HepG2 (cell line): ENCODE results near the gene EHD1. TPM values are rescaled to one million over a fixed set of nuclear protein-coding genes. Genes with fewer than 3 reads are reported as not detected.
A peak's percentile ranks its signal among the peaks of the same experiment; 100 is the strongest.

ENCODE experiments used
- ATF2 ChIP-seq: sonication (generic); formaldehyde crosslinking; IDR thresholded peaks from 2 replicates; pipeline ENCODE4 v1.4.0; 2020; ENCODE audit warnings: missing genetic modification reagents
- DMAP1 ChIP-seq: IDR thresholded peaks from 2 replicates; pipeline ENCODE4 v1.6.1; 2016
- HMGXB3 ChIP-seq: sonication (generic); formaldehyde crosslinking; IDR thresholded peaks from 2 replicates; pipeline ENCODE4 v1.4.0; 2020; ENCODE audit warnings: missing genetic modification reagents, borderline replicate concordance
- HNRNPL ChIP-seq: fragments of 200-400 bp; formaldehyde crosslinking; IDR thresholded peaks from 2 replicates; pipeline ENCODE4 v1.6.1; 2017; ENCODE audit warnings: mild to moderate bottlenecking, low read depth, low read length
- ISX ChIP-seq: sonication (generic); formaldehyde crosslinking; conservative IDR thresholded peaks from 2 replicates; pipeline ENCODE4 v1.5.0; 2020; ENCODE audit warnings: missing genetic modification reagents
- JUND ChIP-seq: sonication (generic); formaldehyde crosslinking; IDR thresholded peaks from 2 replicates; pipeline ENCODE4 v1.8.0; 2022; ENCODE audit warnings: mild to moderate bottlenecking, missing genetic modification reagents
- LRRFIP1 ChIP-seq: sonication (generic); formaldehyde crosslinking; conservative IDR thresholded peaks from 2 replicates; pipeline ENCODE4 v1.4.0; 2020; ENCODE audit warnings: missing genetic modification reagents
- MAX ChIP-seq: IDR thresholded peaks from 2 replicates; pipeline ENCODE4 v1.6.1; 2012; ENCODE audit warnings: inconsistent platforms
- NONO ChIP-seq, 2 experiments: fragments of 450-650 bp in 1 of 2; sonication (generic) in 1 of 2; formaldehyde crosslinking in 1 of 2; IDR thresholded peaks in 1 of 2; conservative IDR thresholded peaks in 1 of 2; 2 replicates each; pipeline versions ENCODE4 v1.6.1 to v1.8.0; 2017 to 2022; ENCODE audit warnings: mild to moderate bottlenecking in 1 of 2, missing genetic modification reagents in 1 of 2, moderate library complexity in 1 of 2
- RELA ChIP-seq: sonication (generic); formaldehyde crosslinking; IDR thresholded peaks from 2 replicates; pipeline ENCODE4 v1.4.0; 2020; ENCODE audit warnings: missing genetic modification reagents
- TAF1 ChIP-seq: sonication (generic); formaldehyde crosslinking; IDR thresholded peaks from 2 replicates; pipeline ENCODE4 v1.4.0; 2020; ENCODE audit warnings: missing genetic modification reagents
- ZBTB1 ChIP-seq: sonication (generic); formaldehyde crosslinking; IDR thresholded peaks from 2 replicates; pipeline ENCODE4 v1.4.0; 2020; ENCODE audit warnings: missing genetic modification reagents, borderline replicate concordance
- ZBTB3 ChIP-seq: sonication (generic); formaldehyde crosslinking; IDR thresholded peaks from 2 replicates; pipeline ENCODE4 v1.4.0; 2020; ENCODE audit warnings: low read depth, mild to moderate bottlenecking, moderate library complexity, missing genetic modification reagents, borderline replicate concordance
- ZNF260 ChIP-seq: sonication (generic); formaldehyde crosslinking; IDR thresholded peaks from 2 replicates; pipeline ENCODE4 v1.4.0; 2020; ENCODE audit warnings: missing genetic modification reagents, low read depth, mild to moderate bottlenecking, borderline replicate concordance
- ZNF597 ChIP-seq: sonication (generic); formaldehyde crosslinking; IDR thresholded peaks from 2 replicates; pipeline ENCODE4 v1.5.0; 2020; ENCODE audit warnings: missing genetic modification reagents
- ZNF629 ChIP-seq: sonication (generic); formaldehyde crosslinking; conservative IDR thresholded peaks from 2 replicates; pipeline ENCODE4 v1.5.0; 2020; ENCODE audit warnings: missing genetic modification reagents
- ZNF777 ChIP-seq: sonication (generic); formaldehyde crosslinking; IDR thresholded peaks from 2 replicates; pipeline ENCODE4 v1.4.0; 2020; ENCODE audit warnings: missing genetic modification reagents
- polyA plus RNA-seq, 8 experiments: library from polyadenylated mRNA; depleted of rRNA in 3 of 8; stranded (reverse) in 7 of 8; unstranded in 1 of 8; fragments of >200 nt; fragmentation: Illumina TruSeq in 4 of 8; extraction: Trizol in 4 of 8; gene quantifications; 2 replicates each; pipeline versions ENCODE4 v1.2.1 to v1.2.3, GENCODE V29; 2011 to 2016; ENCODE audit warnings: low read depth in 4 of 8, missing spikeins in 1 of 8, mixed read lengths in 1 of 8; ENCODE audit not compliant: insufficient read depth in 1 of 8
- total RNA-seq, 5 experiments: library from RNA; depleted of rRNA; stranded (reverse); fragments of >200 nt; fragmentation: Illumina TruSeq; extraction: Trizol; gene quantifications; 2 replicates each; pipeline ENCODE4 v1.2.3, GENCODE V29; 2016; ENCODE audit warnings: low read depth in 1 of 5

Gene EHD1
- total and polyA plus RNA-seq, 2 of the 13 experiments (the other 11 are each of a cell fraction or from before 2014, with no cell fraction given) = 23.6 to 26.6 TPM

- TF ChIP-seq HMGXB3 (CRISPR knock-in tag) = no peak
- no peak for TF ChIP-seq ZBTB3
- TF ChIP-seq MAX = peak; percentile 38; the same call in 1 of the 2 replicates
- no peak for TF ChIP-seq ISX (CRISPR knock-in tag)
- peak; percentile 97 for TF ChIP-seq ZNF629
- no peak for TF ChIP-seq ZNF597 (CRISPR knock-in tag)
- 0 out of 2 replicates have a peak, but pooled peaks have one; percentile 59 for TF ChIP-seq HNRNPL
- no peak for TF ChIP-seq ZNF260 (CRISPR knock-in tag)
- TF ChIP-seq TAF1 (CRISPR knock-in tag) = peak; percentile 7; the same call in 1 of the 2 replicates
- no peak for TF ChIP-seq RELA
- TF ChIP-seq DMAP1 (CRISPR knock-in tag) = no peak
- TF ChIP-seq ZBTB1 = no peak
- TF ChIP-seq JUND (CRISPR knock-in tag) = no peak
- no peak for TF ChIP-seq NONO (IDR thresholded peaks at IDR 0.05)
- TF ChIP-seq NONO (CRISPR knock-in tag; conservative IDR thresholded peaks at IDR 0.05) = 0 out of 2 replicates have a peak, but pooled peaks have one; percentile 30
- TF ChIP-seq ATF2 (CRISPR knock-in tag) = no peak
- peak; percentile 73 for TF ChIP-seq ZNF777 (CRISPR knock-in tag)
- TF ChIP-seq LRRFIP1 (CRISPR knock-in tag) = no peak
Measured at GRCh38 chr11:64802370-64803157, 75.9 kb downstream of the EHD1 start (continued).
